ENCODE results near the gene WWOX. TPM values are rescaled to one million over a fixed set of nuclear protein-coding genes. Genes with fewer than 3 reads are reported as not detected.

WWOX gene
- total and polyA plus RNA-seq, 2 of the 8 experiments (the other 6 are each of a cell fraction or from before 2014, with no cell fraction given) = 5.4 to 16.7 TPM

DNA sequence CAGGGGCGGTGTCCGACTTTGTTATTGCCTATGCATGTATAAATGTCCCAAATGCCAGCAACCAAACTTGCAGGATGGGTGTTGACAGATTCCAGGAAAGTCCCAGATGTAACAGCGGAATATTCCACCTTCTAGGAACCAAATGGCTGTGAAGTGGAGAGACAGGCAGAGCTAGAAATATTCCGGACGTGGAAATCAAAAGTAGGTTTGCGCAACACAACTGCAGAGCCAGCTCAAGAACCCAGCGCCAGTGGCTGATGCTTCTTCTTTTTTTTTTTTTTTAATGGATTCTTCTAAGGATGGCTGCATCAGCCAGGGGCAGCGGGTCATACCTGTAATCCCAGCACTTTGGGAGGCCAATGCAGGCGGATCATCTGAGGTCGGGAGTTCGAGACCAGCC is 899.4 kb downstream of the WWOX start:
- Histone ChIP-seq H3K56ac (replicated peaks; ENCODE audit: insufficient read length, low read depth, low read length) (no peak overlapping the region), H2BK12ac (ENCODE audit: low read depth, low read length) (no peak overlapping the region), H4K91ac (replicated peaks; ENCODE audit: insufficient read length, low read length) (no peak overlapping the region), H2BK120ac (replicated peaks; ENCODE audit: low read depth, low read length) (no peak overlapping the region), H3K4me2 (ENCODE audit: insufficient read depth in 1 of 2, low read depth in 2 of 2, low read length in 2 of 2) (no peak overlapping the region), H3K18ac (ENCODE audit: extremely low read depth, low read length) (no peak overlapping the region), H3K27me3 (replicated peaks in 1 of 4; ENCODE audit: control insufficient read depth in 3 of 4, extremely low read depth in 1 of 4, insufficient read depth in 3 of 4, low read length in 3 of 4) (no peaks in the 10 kb centered on the region), H3K9me3 (ENCODE audit: insufficient read depth in 2 of 2, low read depth in 1 of 2, low read length in 1 of 2) (0 out of 4 replicates have a peak, but pooled peaks cover 0 to 2% of the 10 kb centered on the region in 2 experiments), H4K8ac (ENCODE audit: extremely low read depth, insufficient read depth, low read length) (no peak overlapping the region), H3K79me2 (ENCODE audit: control insufficient read depth in 1 of 2, insufficient read depth in 2 of 2, low read length in 2 of 2) (no peaks in the 10 kb centered on the region), H2BK5ac (ENCODE audit: low read depth, low read length) (no peak overlapping the region), H3K27ac (ENCODE audit: low read depth, low read length) (no peak overlapping the region), H3K4me1 (replicated peaks in 1 of 4; ENCODE audit: control insufficient read depth in 3 of 4, insufficient read depth in 4 of 4, low read length in 3 of 4) (peaks cover 0 to 11% (median 3%) of the 10 kb centered on the region in 4 experiments; a peak in 3 of 7 replicates), H3K4me3 (ENCODE audit: extremely low read depth in 1 of 4, insufficient read depth in 2 of 4, low read depth in 3 of 4, low read length in 4 of 4) (no peak overlapping the region), H3K79me1 (ENCODE audit: low read depth, low read length) (no peaks in the 10 kb centered on the region), H4K5ac (ENCODE audit: insufficient read length, low read depth, low read length) (no peak overlapping the region), H3K4ac (replicated peaks; ENCODE audit: insufficient read length, low read depth, low read length) (no peak overlapping the region), H2AFZ (ENCODE audit: low read length) (no peak overlapping the region), H2BK20ac (ENCODE audit: low read length) (no peak overlapping the region), H3K36me3 (ENCODE audit: control insufficient read depth in 2 of 4, insufficient read depth in 4 of 4, low read length in 3 of 4) (no peaks in the 10 kb centered on the region), H2BK15ac (ENCODE audit: low read length) (no peak overlapping the region), H2AK5ac (ENCODE audit: low read depth, low read length) (no peak overlapping the region), H3K23me2 (ENCODE audit: low read depth, low read length) (no peaks in the 10 kb centered on the region), H4K20me1 (replicated peaks in 1 of 2; ENCODE audit: control insufficient read depth in 1 of 2, insufficient read depth in 2 of 2, low read length in 2 of 2) (no peaks in the 10 kb centered on the region), H3K14ac (ENCODE audit: insufficient read length) (no peak overlapping the region), H3K23ac (ENCODE audit: insufficient read length) (no peak overlapping the region), H3K9ac (replicated peaks in 1 of 4; ENCODE audit: extremely low read depth in 1 of 4, low read depth in 3 of 4, low read length in 3 of 4) (no peak overlapping the region)
- TF ChIP-seq EGR1 (IDR thresholded peaks at IDR 0.05; ENCODE audit: borderline replicate concordance, low read depth, low read length) = no peak
- TF ChIP-seq ZNF274 (IDR thresholded peaks at IDR 0.05; ENCODE audit: borderline replicate concordance, extremely low read depth, low read length) = no peak
- POLR2A ChIA-PET (ENCODE audit: partially characterized antibody) = no interaction called here
- 85% methylated on average over 9 of the region's 11 CpGs; no CpG with 5 or more reads in 1 of the 2 experiments for WGBS, 2 experiments (ENCODE audit: extremely low coverage in 1 of 2, insufficient coverage in 1 of 2, insufficient read length in 1 of 2, insufficient replicate concordance in 2 of 2, low coverage in 1 of 2, low lambda C conversion rate in 2 of 2, missing lambda C conversion rate in 1 of 2)
- no peak for DNase-seq (ENCODE audit: low read depth in 1 of 2, low spot score in 2 of 2)
- no peak for FAIRE-seq
- CTCF ChIA-PET (ENCODE audit: partially characterized antibody) = interaction anchor here (0.6 kb wide), 1 partner anchor 478 kb away, joined by 3 read pairs; no protein-coding TSS in a partner anchor

Measured in H1 (cell line).